WTC11 (cell line): ENCODE results near the gene CHADL. TPM values are rescaled to one million over a fixed set of nuclear protein-coding genes. Genes with fewer than 3 reads are reported as not detected.

Experiments
- ATAC-seq: fragments of 200-7000 bp; cut with Tn5 transposase; 2 replicates; pipeline ENCODE4 v1.10.0; 2021; ENCODE audit warnings: mild to moderate bottlenecking, moderate library complexity
- CTCF ChIA-PET: fragments of 300-600 bp; sonication (Branson Sonifier 250); formaldehyde crosslinking; loops from one replicate; lab custom pipeline; 2021; ENCODE audit warnings: antibody characterized with exemption; lab: Charles Lee
- POLR2A ChIA-PET: fragments of 350-600 bp; sonication (Branson Sonifier 250); formaldehyde crosslinking; loops from one replicate; lab custom pipeline; 2021; ENCODE audit warnings: antibody characterized with exemption; lab: Charles Lee
- DNase-seq: peaks from one replicate; pipeline ENCODE4 v3.0.0; 2021; ENCODE audit warnings: low spot score
- H3K27ac Mint-ChIP-seq: 2 replicates; pipeline ENCODE4 v1.8.0; 2021; ENCODE audit warnings: mixed read lengths
- H3K27me3 Mint-ChIP-seq: 2 replicates; pipeline ENCODE4 v1.8.0; 2021; ENCODE audit warnings: low read depth, mild to moderate bottlenecking, moderate library complexity, mixed read lengths
- H3K36me3 Mint-ChIP-seq: 2 replicates; pipeline ENCODE4 v1.8.0; 2021; ENCODE audit warnings: mixed read lengths
- H3K4me1 Mint-ChIP-seq: 2 replicates; pipeline ENCODE4 v1.8.0; 2022; ENCODE audit warnings: mixed read lengths
- H3K4me3 Mint-ChIP-seq: 2 replicates; pipeline ENCODE4 v1.8.0; 2021; ENCODE audit warnings: mild to moderate bottlenecking, moderate library complexity, mixed read lengths
- H3K9me3 Mint-ChIP-seq: 2 replicates; pipeline ENCODE4 v1.8.0; 2021; ENCODE audit warnings: mixed read lengths
- AFF4 ChIP-seq: sonication (generic); formaldehyde crosslinking; IDR thresholded peaks from 2 replicates; pipeline ENCODE4 v1.8.1; 2023; ENCODE audit warnings: mild to moderate bottlenecking, missing genetic modification reagents, borderline replicate concordance
- ATF1 ChIP-seq: sonication (generic); formaldehyde crosslinking; IDR thresholded peaks from 2 replicates; pipeline ENCODE4 v1.8.1; 2023; ENCODE audit warnings: mild to moderate bottlenecking, moderate library complexity, missing genetic modification reagents
- ATF2 ChIP-seq: sonication (generic); formaldehyde crosslinking; IDR thresholded peaks from 2 replicates; pipeline ENCODE4 v1.8.1; 2022; ENCODE audit warnings: low read depth, missing genetic modification reagents, borderline replicate concordance
- CTCF ChIP-seq: fragments of 200-600 bp; IDR thresholded peaks from 2 replicates; pipeline ENCODE4 v1.8.0; 2022; ENCODE audit warnings: antibody characterized with exemption
- ELF4 ChIP-seq: sonication (generic); formaldehyde crosslinking; IDR thresholded peaks from 2 replicates; pipeline ENCODE4 v1.8.1; 2022; ENCODE audit warnings: low read depth, mild to moderate bottlenecking, moderate library complexity, missing genetic modification reagents
- FOXK1 ChIP-seq: sonication (generic); formaldehyde crosslinking; IDR thresholded peaks from 2 replicates; pipeline ENCODE4 v1.8.0; 2022; ENCODE audit warnings: mild to moderate bottlenecking, moderate library complexity, missing genetic modification reagents
- MAX ChIP-seq: sonication (generic); formaldehyde crosslinking; IDR thresholded peaks from 2 replicates; pipeline ENCODE4 v1.8.0; 2022; ENCODE audit warnings: mild to moderate bottlenecking, missing genetic modification reagents
- NR2C2 ChIP-seq: sonication (generic); formaldehyde crosslinking; IDR thresholded peaks from 2 replicates; pipeline ENCODE4 v1.8.0; 2022; ENCODE audit warnings: mild to moderate bottlenecking, missing genetic modification reagents
- SOX15 ChIP-seq: fragments of 250-450 bp; sonication (Bioruptor Pico); IDR thresholded peaks from 2 replicates; pipeline ENCODE4 v1.9.0; 2021; ENCODE audit warnings: mild to moderate bottlenecking
- TCF7 ChIP-seq: sonication (generic); formaldehyde crosslinking; IDR thresholded peaks from 2 replicates; pipeline ENCODE4 v1.8.0; 2022; ENCODE audit warnings: mild to moderate bottlenecking, low read depth, missing genetic modification reagents, moderate library complexity
- TEAD1 ChIP-seq: sonication (generic); formaldehyde crosslinking; IDR thresholded peaks from 2 replicates; pipeline ENCODE4 v1.8.0; 2022; ENCODE audit warnings: mild to moderate bottlenecking, missing genetic modification reagents
- ZNF263 ChIP-seq: sonication (generic); formaldehyde crosslinking; IDR thresholded peaks from 2 replicates; pipeline ENCODE4 v1.8.1; 2022; ENCODE audit warnings: low read depth, mild to moderate bottlenecking, moderate library complexity, missing genetic modification reagents
- ZNF281 ChIP-seq: sonication (generic); formaldehyde crosslinking; IDR thresholded peaks from 2 replicates; pipeline ENCODE4 v1.8.0; 2023; ENCODE audit warnings: mild to moderate bottlenecking, missing genetic modification reagents
- ZNF423 ChIP-seq: fragments of 250-450 bp; sonication (Bioruptor Pico); IDR thresholded peaks from 2 replicates; pipeline ENCODE4 v2.1.2; 2022; ENCODE audit warnings: mild to moderate bottlenecking, moderate library complexity
- ZNF512 ChIP-seq: sonication (generic); formaldehyde crosslinking; IDR thresholded peaks from 2 replicates; pipeline ENCODE4 v1.8.1; 2022; ENCODE audit warnings: missing genetic modification reagents, borderline replicate concordance
- total RNA-seq: library from RNA; stranded (reverse); gene quantifications from 3 replicates; pipeline ENCODE4 v1.2.3, GENCODE V29; 2021

CHADL gene
- total RNA-seq, 1 experiment from 2014 or later, result 1.2 TPM

GRCh38 chr22:41215409-41215808 is 25.3 kb downstream of the CHADL start (continued):
- TF ChIP-seq AFF4, result no peak

GRCh38 chr22:41206719-41207118 is 34.0 kb downstream of the CHADL start:
- peaks cover 11% of the 10 kb centered on the region; the same call in 1 of the 2 replicates for H3K36me3 Mint-ChIP-seq
- DNase-seq, result no peak
- H3K4me3 Mint-ChIP-seq, result peak overlapping the region; percentile 41
- ATAC-seq, result no peak
- POLR2A ChIA-PET, result no interaction called here
- H3K9me3 Mint-ChIP-seq, result no peaks in the 10 kb centered on the region
- H3K4me1 Mint-ChIP-seq, result peaks cover 14% of the 10 kb centered on the region
- peaks cover 13% of the 10 kb centered on the region for H3K27me3 Mint-ChIP-seq
- H3K27ac Mint-ChIP-seq, result no peak overlapping the region
- CTCF ChIA-PET, result interaction anchor here (1.7 kb wide), 1 partner anchor 31 kb away, joined by 10 read pairs; no protein-coding TSS in a partner anchor
- TF ChIP-seq TCF7 (CRISPR knock-in tag) (no peak), ZNF423 (CRISPR knock-in tag) (no peak), FOXK1 (CRISPR knock-in tag) (no peak), ELF4 (no peak), NR2C2 (CRISPR knock-in tag) (no peak), ZNF512 (CRISPR knock-in tag) (no peak), ATF2 (CRISPR knock-in tag) (no peak), ZNF263 (no peak), SOX15 (CRISPR knock-in tag) (no peak), TEAD1 (no peak), ZNF281 (CRISPR knock-in tag) (no peak), ATF1 (CRISPR knock-in tag) (no peak), CTCF (no peak), AFF4 (no peak), MAX (CRISPR knock-in tag) (no peak)
